GM19468 (cell line): Measurements from ENCODE around the gene GPR18.

Experiments used
- ATAC-seq: cut with Tn5 transposase; IDR thresholded peaks from one replicate; pipeline ENCODE4 v1.9.1; 2021; ENCODE audit warnings: mild to moderate bottlenecking, moderate library complexity, moderate number of reproducible peaks; ENCODE audit not compliant: unreplicated experiment; ENCODE audit errors: extremely low read depth

The GPR18 gene

GRCh38 chr13:99258210-99258860, at the start of gene GPR18:
Gene GPR18 (minus strand): TSS chr13:99258379. CDS start chr13:99255872, 2,507 bp downstream.
- peak; percentile 91 for ATAC-seq

- no peak for ATAC-seq
These were observed 49.6 kb upstream of the GPR18 start for GRCh38 chr13:99307648-99308339.

- peak; percentile 69 for ATAC-seq
These were observed 49.1 kb upstream of the GPR18 start, which contains the start of gene GPR183 for GRCh38 chr13:99307247-99307646. Gene GPR183 (minus strand): TSS chr13:99307399. CDS start chr13:99296145, 11,254 bp downstream.

GRCh38 chr13:99305566-99305965, 47.4 kb upstream of the GPR18 start:
- ATAC-seq, result no peak

GRCh38 chr13:99305158-99305557, 47.0 kb upstream of the GPR18 start:
- no peak for ATAC-seq

GRCh38 chr13:99304541-99304940, 46.4 kb upstream of the GPR18 start:
- ATAC-seq, result no peak

- ATAC-seq, result no peak
These were observed 45.8 kb upstream of the GPR18 start for GRCh38 chr13:99303863-99304521.

- ATAC-seq, result no peak
These were observed 44.7 kb upstream of the GPR18 start for GRCh38 chr13:99302637-99303505.

GRCh38 chr13:99301913-99302636, 43.9 kb upstream of the GPR18 start:
- no peak for ATAC-seq

- no peak for ATAC-seq
These were observed 43.1 kb upstream of the GPR18 start for GRCh38 chr13:99301056-99301838.

- no peak for ATAC-seq
These were observed 41.8 kb upstream of the GPR18 start for GRCh38 chr13:99299920-99300341.

GRCh38 chr13:99299256-99299919, 41.2 kb upstream of the GPR18 start:
- no peak for ATAC-seq

GRCh38 chr13:99298056-99298455, 39.9 kb upstream of the GPR18 start:
- no peak for ATAC-seq

GRCh38 chr13:99297331-99297730, 39.2 kb upstream of the GPR18 start:
- no peak for ATAC-seq

GRCh38 chr13:99296398-99296797, 38.2 kb upstream of the GPR18 start:
- no peak for ATAC-seq

- no peak for ATAC-seq
These were observed 37.5 kb upstream of the GPR18 start for GRCh38 chr13:99295488-99296252.

- no peak for ATAC-seq
These were observed 36.8 kb upstream of the GPR18 start for GRCh38 chr13:99294958-99295357.

- no peak for ATAC-seq
These were observed 36.0 kb upstream of the GPR18 start for GRCh38 chr13:99294198-99294597.
